ENCODE data around the gene ZDHHC4. TPM values are rescaled to one million over a fixed set of nuclear protein-coding genes. Genes with fewer than 3 reads are reported as not detected.

The ZDHHC4 gene
- total and polyA plus RNA-seq, 2 of the 13 experiments (the other 11 are each of a cell fraction or from before 2014, with no cell fraction given): 83.2 to 188 TPM

DNA sequence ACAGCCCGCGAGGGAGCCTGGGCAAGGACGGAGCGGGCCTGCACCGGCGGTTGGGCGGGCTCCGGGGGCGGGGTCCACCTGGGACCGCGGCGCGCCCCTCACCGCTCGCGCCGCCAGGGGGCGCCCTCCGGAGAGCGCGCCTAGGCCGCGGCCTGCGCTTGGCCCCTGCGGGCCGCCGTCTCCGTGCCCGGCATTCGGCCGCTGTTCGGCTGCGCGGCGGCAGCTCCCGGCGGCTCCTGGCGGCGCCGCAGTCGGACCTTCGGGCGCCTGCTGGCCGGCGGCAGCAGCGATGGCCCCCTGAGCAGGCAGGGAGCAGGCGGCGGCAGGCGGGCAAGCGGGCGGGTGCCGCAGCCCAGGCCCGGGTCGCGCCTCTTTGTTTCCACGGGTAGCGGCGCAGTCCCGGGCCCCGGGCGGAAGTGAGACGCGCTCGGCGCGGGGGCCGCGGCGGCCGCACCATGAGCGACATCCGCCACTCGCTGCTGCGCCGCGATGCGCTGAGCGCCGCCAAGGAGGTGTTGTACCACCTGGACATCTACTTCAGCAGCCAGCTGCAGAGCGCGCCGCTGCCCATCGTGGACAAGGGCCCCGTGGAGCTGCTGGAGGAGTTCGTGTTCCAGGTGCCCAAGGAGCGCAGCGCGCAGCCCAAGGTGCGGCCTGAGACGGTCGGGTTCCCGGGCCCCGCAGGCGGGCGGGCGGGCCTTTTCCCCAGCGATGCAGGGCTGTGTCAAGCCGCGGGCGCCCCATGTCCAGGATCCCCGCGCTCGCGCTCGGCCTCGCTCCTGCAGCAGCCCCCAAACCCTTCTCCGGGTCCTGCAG lies 12.8 kb downstream of the ZDHHC4 start, which contains the start of gene INTS15 (continued):
- TF ChIP-seq ZBTB8A (CRISPR knock-in tag; IDR thresholded peaks at IDR 0.05; ENCODE audit: borderline replicate concordance, low read depth) (no peak), PCBP1 (IDR thresholded peaks at IDR 0.05; ENCODE audit: borderline replicate concordance, low read depth, low read length) (no peak), ZNF672 (CRISPR knock-in tag; IDR thresholded peaks at IDR 0.05) (no peak; the same call in 1 of the 2 replicates), ZNF598 (CRISPR knock-in tag; IDR thresholded peaks at IDR 0.05; ENCODE audit: borderline replicate concordance) (no peak), AGO2 (optimal IDR thresholded peaks at IDR 0.05; ENCODE audit: low read depth, low read length) (peak; percentile 97), ZNF615 (CRISPR knock-in tag; IDR thresholded peaks at IDR 0.05; ENCODE audit: borderline replicate concordance) (no peak), TAF15 (IDR thresholded peaks at IDR 0.05; ENCODE audit: low read depth, low read length, poor library complexity, severe bottlenecking) (peak; percentile 25), PPARG (CRISPR knock-in tag; conservative IDR thresholded peaks at IDR 0.05) (no peak), KLF11 (CRISPR knock-in tag; IDR thresholded peaks at IDR 0.05) (no peak)
- TF ChIP-seq, protein P1, sequence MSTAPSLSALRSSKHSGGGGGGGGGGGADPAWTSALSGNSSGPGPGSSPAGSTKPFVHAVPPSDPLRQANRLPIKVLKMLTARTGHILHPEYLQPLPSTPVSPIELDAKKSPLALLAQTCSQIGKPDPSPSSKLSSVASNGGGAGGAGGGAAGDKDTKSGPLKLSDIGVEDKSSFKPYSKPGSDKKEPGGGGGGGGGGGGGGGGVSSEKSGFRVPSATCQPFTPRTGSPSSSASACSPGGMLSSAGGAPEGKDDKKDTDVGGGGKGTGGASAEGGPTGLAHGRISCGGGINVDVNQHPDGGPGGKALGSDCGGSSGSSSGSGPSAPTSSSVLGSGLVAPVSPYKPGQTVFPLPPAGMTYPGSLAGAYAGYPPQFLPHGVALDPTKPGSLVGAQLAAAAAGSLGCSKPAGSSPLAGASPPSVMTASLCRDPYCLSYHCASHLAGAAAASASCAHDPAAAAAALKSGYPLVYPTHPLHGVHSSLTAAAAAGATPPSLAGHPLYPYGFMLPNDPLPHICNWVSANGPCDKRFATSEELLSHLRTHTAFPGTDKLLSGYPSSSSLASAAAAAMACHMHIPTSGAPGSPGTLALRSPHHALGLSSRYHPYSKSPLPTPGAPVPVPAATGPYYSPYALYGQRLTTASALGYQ (CRISPR knock-in tag; IDR thresholded peaks at IDR 0.05): no peak
- TF ChIP-seq, protein P2, sequence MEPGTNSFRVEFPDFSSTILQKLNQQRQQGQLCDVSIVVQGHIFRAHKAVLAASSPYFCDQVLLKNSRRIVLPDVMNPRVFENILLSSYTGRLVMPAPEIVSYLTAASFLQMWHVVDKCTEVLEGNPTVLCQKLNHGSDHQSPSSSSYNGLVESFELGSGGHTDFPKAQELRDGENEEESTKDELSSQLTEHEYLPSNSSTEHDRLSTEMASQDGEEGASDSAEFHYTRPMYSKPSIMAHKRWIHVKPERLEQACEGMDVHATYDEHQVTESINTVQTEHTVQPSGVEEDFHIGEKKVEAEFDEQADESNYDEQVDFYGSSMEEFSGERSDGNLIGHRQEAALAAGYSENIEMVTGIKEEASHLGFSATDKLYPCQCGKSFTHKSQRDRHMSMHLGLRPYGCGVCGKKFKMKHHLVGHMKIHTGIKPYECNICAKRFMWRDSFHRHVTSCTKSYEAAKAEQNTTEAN (CRISPR knock-in tag; conservative IDR thresholded peaks at IDR 0.05): no peak; the same call in 1 of the 2 replicates
- TF ChIP-seq, protein P3, sequence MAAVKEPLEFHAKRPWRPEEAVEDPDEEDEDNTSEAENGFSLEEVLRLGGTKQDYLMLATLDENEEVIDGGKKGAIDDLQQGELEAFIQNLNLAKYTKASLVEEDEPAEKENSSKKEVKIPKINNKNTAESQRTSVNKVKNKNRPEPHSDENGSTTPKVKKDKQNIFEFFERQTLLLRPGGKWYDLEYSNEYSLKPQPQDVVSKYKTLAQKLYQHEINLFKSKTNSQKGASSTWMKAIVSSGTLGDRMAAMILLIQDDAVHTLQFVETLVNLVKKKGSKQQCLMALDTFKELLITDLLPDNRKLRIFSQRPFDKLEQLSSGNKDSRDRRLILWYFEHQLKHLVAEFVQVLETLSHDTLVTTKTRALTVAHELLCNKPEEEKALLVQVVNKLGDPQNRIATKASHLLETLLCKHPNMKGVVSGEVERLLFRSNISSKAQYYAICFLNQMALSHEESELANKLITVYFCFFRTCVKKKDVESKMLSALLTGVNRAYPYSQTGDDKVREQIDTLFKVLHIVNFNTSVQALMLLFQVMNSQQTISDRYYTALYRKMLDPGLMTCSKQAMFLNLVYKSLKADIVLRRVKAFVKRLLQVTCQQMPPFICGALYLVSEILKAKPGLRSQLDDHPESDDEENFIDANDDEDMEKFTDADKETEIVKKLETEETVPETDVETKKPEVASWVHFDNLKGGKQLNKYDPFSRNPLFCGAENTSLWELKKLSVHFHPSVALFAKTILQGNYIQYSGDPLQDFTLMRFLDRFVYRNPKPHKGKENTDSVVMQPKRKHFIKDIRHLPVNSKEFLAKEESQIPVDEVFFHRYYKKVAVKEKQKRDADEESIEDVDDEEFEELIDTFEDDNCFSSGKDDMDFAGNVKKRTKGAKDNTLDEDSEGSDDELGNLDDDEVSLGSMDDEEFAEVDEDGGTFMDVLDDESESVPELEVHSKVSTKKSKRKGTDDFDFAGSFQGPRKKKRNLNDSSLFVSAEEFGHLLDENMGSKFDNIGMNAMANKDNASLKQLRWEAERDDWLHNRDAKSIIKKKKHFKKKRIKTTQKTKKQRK (IDR thresholded peaks at IDR 0.05; ENCODE audit: low read length): no peak
- TF ChIP-seq, protein P4, sequence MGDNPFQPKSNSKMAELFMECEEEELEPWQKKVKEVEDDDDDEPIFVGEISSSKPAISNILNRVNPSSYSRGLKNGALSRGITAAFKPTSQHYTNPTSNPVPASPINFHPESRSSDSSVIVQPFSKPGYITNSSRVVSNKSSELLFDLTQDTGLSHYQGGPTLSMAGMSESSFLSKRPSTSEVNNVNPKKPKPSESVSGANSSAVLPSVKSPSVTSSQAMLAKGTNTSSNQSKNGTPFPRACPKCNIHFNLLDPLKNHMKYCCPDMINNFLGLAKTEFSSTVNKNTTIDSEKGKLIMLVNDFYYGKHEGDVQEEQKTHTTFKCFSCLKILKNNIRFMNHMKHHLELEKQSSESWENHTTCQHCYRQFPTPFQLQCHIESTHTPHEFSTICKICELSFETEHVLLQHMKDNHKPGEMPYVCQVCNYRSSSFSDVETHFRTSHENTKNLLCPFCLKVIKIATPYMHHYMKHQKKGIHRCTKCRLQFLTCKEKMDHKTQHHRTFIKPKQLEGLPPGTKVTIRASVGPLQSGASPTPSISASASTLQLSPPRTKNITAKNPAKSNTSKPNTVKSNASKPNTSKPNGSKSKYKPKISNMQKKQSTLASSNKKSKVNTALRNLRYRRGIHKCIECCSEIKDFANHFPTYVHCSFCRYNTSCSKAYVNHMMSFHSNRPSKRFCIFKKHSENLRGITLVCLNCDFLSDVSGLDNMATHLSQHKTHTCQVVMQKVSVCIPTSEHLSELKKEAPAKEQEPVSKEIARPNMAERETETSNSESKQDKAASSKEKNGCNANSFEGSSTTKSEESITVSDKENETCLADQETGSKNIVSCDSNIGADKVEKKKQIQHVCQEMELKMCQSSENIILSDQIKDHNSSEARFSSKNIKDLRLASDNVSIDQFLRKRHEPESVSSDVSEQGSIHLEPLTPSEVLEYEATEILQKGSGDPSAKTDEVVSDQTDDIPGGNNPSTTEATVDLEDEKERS (CRISPR knock-in tag; IDR thresholded peaks at IDR 0.05): no peak
